ENCODE measurements around the gene CHIA.

DNA sequence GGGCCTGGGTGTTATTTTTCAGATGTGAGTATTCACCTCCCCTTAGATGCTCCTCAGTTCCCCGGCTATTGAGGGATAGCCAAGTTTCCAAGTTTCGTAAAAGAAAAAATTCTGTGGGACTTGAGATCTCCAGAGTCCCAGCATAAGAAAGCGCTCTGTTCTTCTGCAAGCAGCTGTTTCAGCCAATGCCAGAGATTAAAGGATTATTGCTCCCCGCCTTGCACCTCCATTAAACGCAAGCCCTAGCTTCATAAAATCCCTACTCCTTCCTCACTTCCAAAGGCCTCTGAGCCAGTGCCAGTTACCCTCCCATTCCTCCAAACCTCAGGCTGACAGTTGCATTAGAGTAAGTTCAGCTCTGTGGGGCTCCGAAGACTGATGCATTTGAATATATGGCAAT lies 56.4 kb downstream of the CHIA start:
- TF ChIP-seq, protein P1, sequence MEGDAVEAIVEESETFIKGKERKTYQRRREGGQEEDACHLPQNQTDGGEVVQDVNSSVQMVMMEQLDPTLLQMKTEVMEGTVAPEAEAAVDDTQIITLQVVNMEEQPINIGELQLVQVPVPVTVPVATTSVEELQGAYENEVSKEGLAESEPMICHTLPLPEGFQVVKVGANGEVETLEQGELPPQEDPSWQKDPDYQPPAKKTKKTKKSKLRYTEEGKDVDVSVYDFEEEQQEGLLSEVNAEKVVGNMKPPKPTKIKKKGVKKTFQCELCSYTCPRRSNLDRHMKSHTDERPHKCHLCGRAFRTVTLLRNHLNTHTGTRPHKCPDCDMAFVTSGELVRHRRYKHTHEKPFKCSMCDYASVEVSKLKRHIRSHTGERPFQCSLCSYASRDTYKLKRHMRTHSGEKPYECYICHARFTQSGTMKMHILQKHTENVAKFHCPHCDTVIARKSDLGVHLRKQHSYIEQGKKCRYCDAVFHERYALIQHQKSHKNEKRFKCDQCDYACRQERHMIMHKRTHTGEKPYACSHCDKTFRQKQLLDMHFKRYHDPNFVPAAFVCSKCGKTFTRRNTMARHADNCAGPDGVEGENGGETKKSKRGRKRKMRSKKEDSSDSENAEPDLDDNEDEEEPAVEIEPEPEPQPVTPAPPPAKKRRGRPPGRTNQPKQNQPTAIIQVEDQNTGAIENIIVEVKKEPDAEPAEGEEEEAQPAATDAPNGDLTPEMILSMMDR (conservative IDR thresholded peaks at IDR 0.05; ENCODE audit: low read length), result no peak
- no peak for TF ChIP-seq EZH2phosphoT487 (IDR thresholded peaks at IDR 0.05; ENCODE audit: borderline replicate concordance, low read depth, low read length)
